Measurements from ENCODE around the gene HIPK4. TPM values are rescaled to one million over a fixed set of nuclear protein-coding genes. Genes with fewer than 3 reads are reported as not detected.
"Not testable (repeated sequence)": the region's sequence is repeated elsewhere in the genome, so short reads cannot be mapped to it uniquely, and the experiment has no call there.

HIPK4 gene
- total and polyA plus RNA-seq, 2 of the 8 experiments (the other 6 are each of a cell fraction or from before 2014, with no cell fraction given): 0.15 to 0.57 TPM

DNA sequence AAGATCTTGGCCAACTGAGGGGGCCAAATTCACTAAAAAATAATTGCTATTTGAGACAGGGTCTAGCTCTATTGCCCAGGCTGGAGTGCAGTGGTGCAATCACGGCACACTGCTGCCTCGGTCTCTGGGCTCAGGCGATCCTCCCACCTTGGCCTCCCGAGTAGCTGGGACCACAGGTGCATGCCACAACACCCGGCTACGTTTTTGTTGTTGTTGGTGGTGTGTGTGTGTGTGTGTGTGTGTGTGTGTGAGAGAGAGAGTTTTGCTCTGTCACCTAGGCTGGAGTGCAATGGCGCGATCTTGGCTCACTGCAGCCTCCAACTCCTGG lies 18.6 kb upstream of the HIPK4 start:
- not testable (repeated sequence) for H4K91ac ChIP-seq (replicated peaks; ENCODE audit: insufficient read length, low read length); H3K4me2 ChIP-seq (ENCODE audit: insufficient read depth in 1 of 2, low read depth in 2 of 2, low read length in 2 of 2); H3K27ac ChIP-seq (ENCODE audit: low read depth, low read length); H3K79me1 ChIP-seq (ENCODE audit: low read depth, low read length); H3K4me3 ChIP-seq (ENCODE audit: extremely low read depth in 1 of 4, insufficient read depth in 2 of 4, low read depth in 3 of 4, low read length in 4 of 4); H4K8ac ChIP-seq (ENCODE audit: extremely low read depth, insufficient read depth, low read length); DNase-seq (ENCODE audit: low read depth in 1 of 2, low spot score in 2 of 2); H3K36me3 ChIP-seq (ENCODE audit: control insufficient read depth in 2 of 4, insufficient read depth in 4 of 4, low read length in 3 of 4); H2BK12ac ChIP-seq (ENCODE audit: low read depth, low read length); H3K23ac ChIP-seq (ENCODE audit: insufficient read length); FAIRE-seq; H4K20me1 ChIP-seq (replicated peaks in 1 of 2; ENCODE audit: control insufficient read depth in 1 of 2, insufficient read depth in 2 of 2, low read length in 2 of 2); H3K4ac ChIP-seq (replicated peaks; ENCODE audit: insufficient read length, low read depth, low read length); H3K14ac ChIP-seq (ENCODE audit: insufficient read length); H2AFZ ChIP-seq (ENCODE audit: low read length); H3K79me2 ChIP-seq (ENCODE audit: control insufficient read depth in 1 of 2, insufficient read depth in 2 of 2, low read length in 2 of 2); H2BK120ac ChIP-seq (replicated peaks; ENCODE audit: low read depth, low read length); H3K18ac ChIP-seq (ENCODE audit: extremely low read depth, low read length); H2BK5ac ChIP-seq (ENCODE audit: low read depth, low read length); H2AK5ac ChIP-seq (ENCODE audit: low read depth, low read length); H3K27me3 ChIP-seq (replicated peaks in 1 of 4; ENCODE audit: control insufficient read depth in 3 of 4, extremely low read depth in 1 of 4, insufficient read depth in 3 of 4, low read length in 3 of 4); H2BK20ac ChIP-seq (ENCODE audit: low read length); H3K9ac ChIP-seq (replicated peaks in 1 of 4; ENCODE audit: extremely low read depth in 1 of 4, low read depth in 3 of 4, low read length in 3 of 4); H3K23me2 ChIP-seq (ENCODE audit: low read depth, low read length); H4K5ac ChIP-seq (ENCODE audit: insufficient read length, low read depth, low read length); H3K56ac ChIP-seq (replicated peaks; ENCODE audit: insufficient read length, low read depth, low read length); H3K9me3 ChIP-seq (ENCODE audit: insufficient read depth in 2 of 2, low read depth in 1 of 2, low read length in 1 of 2)
- Histone ChIP-seq H3K4me1 (replicated peaks in 1 of 4; ENCODE audit: control insufficient read depth in 3 of 4, insufficient read depth in 4 of 4, low read length in 3 of 4) (peaks cover 7 to 16% (median 9%) of the 10 kb centered on the region in 4 experiments), H2BK15ac (ENCODE audit: low read length) (0 out of 2 replicates have a peak overlapping the region, but pooled peaks have one; percentile 74)
- ChIA-PET CTCF (ENCODE audit: partially characterized antibody) (interaction anchor here (0.6 to 5.1 kb wide), 5 partner anchors 11 to 104 kb away, joined by 3 to 41 read pairs (median 5); no protein-coding TSS in a partner anchor), POLR2A (ENCODE audit: partially characterized antibody) (interaction anchor here (0.7 to 6.4 kb wide), 8 partner anchors 10 to 52 kb away, joined by 3 to 27 read pairs (median 4); partner anchors contain the start of genes SERTAD1 and SERTAD3)
- WGBS, 2 experiments (ENCODE audit: extremely low coverage in 1 of 2, insufficient coverage in 1 of 2, insufficient read length in 1 of 2, insufficient replicate concordance in 2 of 2, low coverage in 1 of 2, low lambda C conversion rate in 2 of 2, missing lambda C conversion rate in 1 of 2): 89% methylated on average over 8 of the region's 8 CpGs; no CpG with 5 or more reads in 1 of the 2 experiments

All from H1 (cell line).